IPS DF 6.9 (cell line): Measurements from ENCODE around the gene COL12A1.

Source experiments
- DNase-seq: peaks from one replicate; pipeline ENCODE4 v3.0.0-alpha.2; 2013; ENCODE audit warnings: low read depth, low spot score
- H3K27ac ChIP-seq: one replicate; pipeline ENCODE4 v1.5.1; 2013; ENCODE audit warnings: low read length, control low read depth
- H3K27me3 ChIP-seq: 2 replicates; pipeline ENCODE4 v1.6.1; 2013; ENCODE audit warnings: mild to moderate bottlenecking, low read length; ENCODE audit not compliant: control insufficient read depth, insufficient read depth
- H3K36me3 ChIP-seq: 2 replicates; pipeline ENCODE4 v1.6.1; 2013; ENCODE audit warnings: low read length; ENCODE audit not compliant: control insufficient read depth, insufficient read depth
- H3K4me1 ChIP-seq: 2 replicates; pipeline ENCODE4 v1.6.1; 2013; ENCODE audit warnings: low read length; ENCODE audit not compliant: control insufficient read depth, insufficient read depth
- H3K4me3 ChIP-seq: 2 replicates; pipeline ENCODE4 v1.5.1; 2013; ENCODE audit warnings: mild to moderate bottlenecking, low read length
- H3K9me3 ChIP-seq: 2 replicates; pipeline ENCODE4 v1.6.1; 2013; ENCODE audit warnings: low read length, inconsistent platforms; ENCODE audit not compliant: control insufficient read depth, insufficient read depth
- WGBS: extraction: QIAGEN DNeasy Blood & Tissue Kit; methylation state at CpG from one replicate; pipeline ENCODE4 v1.1.7; 2013; ENCODE audit warnings: mixed read lengths, missing lambda C conversion rate; ENCODE audit not compliant: insufficient read length, insufficient coverage; 5-methylcytosine and 5-hydroxymethylcytosine counted together

COL12A1 gene

GRCh38 chr6:75106426-75106825 is 99.4 kb downstream of the COL12A1 start:
- Histone ChIP-seq H3K9me3 (no peaks in the 10 kb centered on the region), H3K36me3 (no peaks in the 10 kb centered on the region), H3K4me3 (no peak overlapping the region), H3K27ac (no peak overlapping the region), H3K27me3 (no peaks in the 10 kb centered on the region), H3K4me1 (no peaks in the 10 kb centered on the region)
- no peak for DNase-seq
- no CpG with 5 or more reads among the region's 2 CpGs for WGBS

- WGBS, result no CpG with 5 or more reads among the region's 1 CpG
- no peaks in the 10 kb centered on the region for H3K4me1 ChIP-seq
- no peak for DNase-seq
- no peaks in the 10 kb centered on the region for H3K9me3 ChIP-seq
- H3K27ac ChIP-seq, result no peak overlapping the region
- no peaks in the 10 kb centered on the region for H3K27me3 ChIP-seq
- no peak overlapping the region for H3K4me3 ChIP-seq
- no peaks in the 10 kb centered on the region for H3K36me3 ChIP-seq
Measured at GRCh38 chr6:75103431-75103830, 102.4 kb downstream of the COL12A1 start.

GRCh38 chr6:75102301-75102700 is 103.6 kb downstream of the COL12A1 start:
- Histone ChIP-seq H3K27ac (no peak overlapping the region), H3K27me3 (no peaks in the 10 kb centered on the region), H3K36me3 (no peaks in the 10 kb centered on the region), H3K4me1 (no peaks in the 10 kb centered on the region), H3K9me3 (no peaks in the 10 kb centered on the region), H3K4me3 (no peak overlapping the region)
- WGBS, result no CpG with 5 or more reads among the region's 5 CpGs
- no peak for DNase-seq

GRCh38 chr6:75101896-75102295 is 104.0 kb downstream of the COL12A1 start:
- no peaks in the 10 kb centered on the region for H3K36me3 ChIP-seq
- no CpG with 5 or more reads among the region's 4 CpGs for whole genome bisulfite sequencing
- no peaks in the 10 kb centered on the region for H3K9me3 ChIP-seq
- no peaks in the 10 kb centered on the region for H3K27me3 ChIP-seq
- H3K27ac ChIP-seq, result no peak overlapping the region
- no peak overlapping the region for H3K4me3 ChIP-seq
- no peaks in the 10 kb centered on the region for H3K4me1 ChIP-seq
- DNase-seq, result no peak

DNA sequence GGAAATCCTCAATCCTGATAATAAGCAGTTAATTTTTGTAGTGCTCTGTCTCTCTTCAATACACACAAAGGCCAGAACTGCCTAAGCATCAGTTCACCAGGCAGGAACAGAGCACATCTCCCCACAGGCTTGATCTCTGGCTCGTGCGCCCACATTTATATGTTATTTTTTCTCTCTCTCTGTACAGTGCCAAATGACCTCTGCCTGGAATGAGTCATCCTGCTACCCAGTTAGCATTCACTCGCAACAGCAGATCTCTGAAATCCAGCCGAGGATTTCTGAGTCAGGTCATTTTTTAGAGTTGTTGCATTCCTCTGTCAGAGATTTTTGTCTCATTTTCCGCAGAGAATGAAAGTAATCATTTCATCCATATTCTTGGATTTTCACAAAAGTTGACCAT is 107.1 kb downstream of the COL12A1 start:
- H3K27ac ChIP-seq, result no peak overlapping the region
- no peak for DNase-seq
- H3K4me3 ChIP-seq, result no peak overlapping the region
- no peaks in the 10 kb centered on the region for H3K4me1 ChIP-seq
- no peaks in the 10 kb centered on the region for H3K9me3 ChIP-seq
- no CpG with 5 or more reads among the region's 5 CpGs for WGBS
- H3K36me3 ChIP-seq, result no peaks in the 10 kb centered on the region
- H3K27me3 ChIP-seq, result no peaks in the 10 kb centered on the region

GRCh38 chr6:75096966-75097365 is 108.9 kb downstream of the COL12A1 start:
- Histone ChIP-seq H3K4me3 (no peak overlapping the region), H3K36me3 (no peaks in the 10 kb centered on the region), H3K9me3 (no peaks in the 10 kb centered on the region), H3K4me1 (no peaks in the 10 kb centered on the region), H3K27me3 (no peaks in the 10 kb centered on the region), H3K27ac (no peak overlapping the region)
- WGBS, result no CpG with 5 or more reads among the region's 4 CpGs
- no peak for DNase-seq

DNA sequence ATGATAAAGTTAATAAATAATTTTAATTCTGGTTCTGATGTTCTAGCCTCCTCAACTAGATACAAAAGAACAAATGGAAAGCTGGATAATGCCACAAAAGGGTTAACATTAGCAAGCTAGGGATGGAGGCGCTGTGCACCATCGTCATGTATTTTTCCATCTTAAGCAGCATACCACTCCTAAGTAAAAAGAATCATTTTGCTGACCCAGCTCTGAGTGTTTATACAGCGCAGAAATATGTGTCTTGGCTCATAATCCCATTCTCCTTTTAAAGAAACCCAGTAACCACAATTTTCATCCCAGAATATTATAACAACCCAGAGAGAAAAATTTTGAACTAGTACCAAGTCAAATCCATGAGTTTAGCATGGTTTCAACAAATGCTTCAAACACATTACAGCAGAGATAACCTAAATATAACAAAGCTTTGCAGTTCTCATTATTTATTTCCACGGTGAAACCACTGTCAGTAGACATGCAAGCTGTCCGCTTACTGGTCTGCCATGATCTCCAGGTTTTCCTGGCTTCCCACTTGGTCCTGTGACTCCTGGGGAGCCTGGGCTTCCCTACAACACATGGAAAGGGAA is 111.1 kb downstream of the COL12A1 start:
- no peaks in the 10 kb centered on the region for H3K36me3 ChIP-seq
- WGBS, result no CpG with 5 or more reads among the region's 5 CpGs
- H3K27me3 ChIP-seq, result no peaks in the 10 kb centered on the region
- no peak overlapping the region for H3K4me3 ChIP-seq
- H3K27ac ChIP-seq, result no peak overlapping the region
- no peaks in the 10 kb centered on the region for H3K4me1 ChIP-seq
- H3K9me3 ChIP-seq, result no peaks in the 10 kb centered on the region
- no peak for DNase-seq

GRCh38 chr6:75091467-75092190 is 114.2 kb downstream of the COL12A1 start:
- no peak overlapping the region for H3K4me3 ChIP-seq
- no peaks in the 10 kb centered on the region for H3K4me1 ChIP-seq
- no CpG with 5 or more reads among the region's 4 CpGs for WGBS
- no peaks in the 10 kb centered on the region for H3K36me3 ChIP-seq
- H3K9me3 ChIP-seq, result no peaks in the 10 kb centered on the region
- H3K27ac ChIP-seq, result no peak overlapping the region
- H3K27me3 ChIP-seq, result no peaks in the 10 kb centered on the region
- DNase-seq, result no peak

DNA sequence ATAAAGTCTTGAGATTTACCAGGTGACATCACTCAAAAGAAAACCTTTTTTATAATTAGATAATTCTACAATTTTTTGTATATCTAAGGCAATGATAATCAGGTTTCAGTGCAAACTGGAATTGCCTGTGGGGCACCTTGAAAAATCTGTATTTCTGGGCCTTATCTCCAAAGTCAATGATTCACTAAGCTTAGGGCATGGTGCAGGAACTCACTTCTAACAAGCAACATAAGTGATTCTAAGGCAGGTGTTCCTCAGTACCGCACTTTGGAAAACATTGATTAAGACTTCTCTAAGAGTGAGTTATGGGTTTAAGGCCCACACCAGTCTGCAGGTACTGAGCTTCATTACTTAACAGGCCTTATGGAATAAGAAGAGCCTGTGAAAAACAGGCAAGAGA is 115.3 kb downstream of the COL12A1 start:
- Histone ChIP-seq H3K4me3 (no peak overlapping the region), H3K36me3 (no peaks in the 10 kb centered on the region), H3K27me3 (no peaks in the 10 kb centered on the region), H3K9me3 (no peaks in the 10 kb centered on the region), H3K27ac (no peak overlapping the region), H3K4me1 (no peaks in the 10 kb centered on the region)
- no peak for DNase-seq
- no CpG with 5 or more reads among the region's 1 CpG for WGBS

DNA sequence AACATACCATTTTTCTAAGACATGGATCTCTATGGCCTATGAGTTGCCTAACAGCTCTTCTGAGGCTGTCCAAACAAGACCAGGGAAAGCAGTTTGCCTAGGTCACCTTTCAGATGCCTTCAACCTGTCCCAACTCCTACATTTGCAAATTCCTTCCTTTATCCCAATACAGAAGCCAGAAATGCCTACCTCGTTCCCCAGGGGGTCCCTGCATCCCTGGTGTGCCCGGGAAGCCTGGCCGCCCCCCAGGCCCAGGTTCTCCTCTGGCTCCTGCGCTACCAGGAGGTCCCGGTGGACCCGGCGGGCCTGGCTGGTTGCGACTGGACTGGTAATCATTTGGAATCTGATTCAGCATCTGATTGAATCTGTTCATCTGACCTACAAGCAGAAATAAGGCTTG is 115.9 kb downstream of the COL12A1 start:
- no peaks in the 10 kb centered on the region for H3K36me3 ChIP-seq
- H3K9me3 ChIP-seq, result no peaks in the 10 kb centered on the region
- no peaks in the 10 kb centered on the region; the same call in 1 of the 2 replicates for H3K27me3 ChIP-seq
- no peak for DNase-seq
- H3K4me3 ChIP-seq, result no peak overlapping the region
- WGBS, result no CpG with 5 or more reads among the region's 8 CpGs
- H3K4me1 ChIP-seq, result no peaks in the 10 kb centered on the region
- no peak overlapping the region for H3K27ac ChIP-seq
